Measurements from ENCODE around the gene KITLG.

DNA sequence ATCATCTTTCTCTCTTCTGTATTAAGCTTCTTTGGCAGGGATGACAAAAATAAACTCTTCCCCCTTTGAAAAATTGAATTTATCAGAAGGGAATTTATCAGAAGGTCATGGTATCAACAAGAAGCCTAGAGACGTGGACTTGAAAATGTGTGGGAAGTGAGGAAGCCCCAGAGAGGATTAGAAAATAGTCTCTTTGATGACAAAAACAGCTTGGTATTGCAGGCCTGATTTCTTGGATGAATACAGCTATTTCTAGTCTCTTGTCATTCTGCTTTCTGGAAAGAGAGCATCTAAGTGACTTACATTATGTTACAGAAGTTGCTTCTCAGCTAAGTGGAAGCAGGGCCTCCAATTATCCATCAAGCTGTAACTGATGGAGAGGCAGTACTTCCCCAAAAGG is 111.1 kb downstream of the KITLG start:
- TF ChIP-seq, protein P1, sequence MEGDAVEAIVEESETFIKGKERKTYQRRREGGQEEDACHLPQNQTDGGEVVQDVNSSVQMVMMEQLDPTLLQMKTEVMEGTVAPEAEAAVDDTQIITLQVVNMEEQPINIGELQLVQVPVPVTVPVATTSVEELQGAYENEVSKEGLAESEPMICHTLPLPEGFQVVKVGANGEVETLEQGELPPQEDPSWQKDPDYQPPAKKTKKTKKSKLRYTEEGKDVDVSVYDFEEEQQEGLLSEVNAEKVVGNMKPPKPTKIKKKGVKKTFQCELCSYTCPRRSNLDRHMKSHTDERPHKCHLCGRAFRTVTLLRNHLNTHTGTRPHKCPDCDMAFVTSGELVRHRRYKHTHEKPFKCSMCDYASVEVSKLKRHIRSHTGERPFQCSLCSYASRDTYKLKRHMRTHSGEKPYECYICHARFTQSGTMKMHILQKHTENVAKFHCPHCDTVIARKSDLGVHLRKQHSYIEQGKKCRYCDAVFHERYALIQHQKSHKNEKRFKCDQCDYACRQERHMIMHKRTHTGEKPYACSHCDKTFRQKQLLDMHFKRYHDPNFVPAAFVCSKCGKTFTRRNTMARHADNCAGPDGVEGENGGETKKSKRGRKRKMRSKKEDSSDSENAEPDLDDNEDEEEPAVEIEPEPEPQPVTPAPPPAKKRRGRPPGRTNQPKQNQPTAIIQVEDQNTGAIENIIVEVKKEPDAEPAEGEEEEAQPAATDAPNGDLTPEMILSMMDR (conservative IDR thresholded peaks at IDR 0.05 in 1 of 2, IDR thresholded peaks at IDR 0.05 in 1 of 2; ENCODE audit: extremely low read depth in 1 of 2, insufficient read depth in 1 of 2, low read depth in 1 of 2, low read length in 2 of 2) = no peak
- TF ChIP-seq EZH2 (IDR thresholded peaks at IDR 0.05; ENCODE audit: borderline replicate concordance, low read length) = no peak

All from mammary epithelial cell (primary cell).